ENCODE data around the gene RPRML.

DNA sequence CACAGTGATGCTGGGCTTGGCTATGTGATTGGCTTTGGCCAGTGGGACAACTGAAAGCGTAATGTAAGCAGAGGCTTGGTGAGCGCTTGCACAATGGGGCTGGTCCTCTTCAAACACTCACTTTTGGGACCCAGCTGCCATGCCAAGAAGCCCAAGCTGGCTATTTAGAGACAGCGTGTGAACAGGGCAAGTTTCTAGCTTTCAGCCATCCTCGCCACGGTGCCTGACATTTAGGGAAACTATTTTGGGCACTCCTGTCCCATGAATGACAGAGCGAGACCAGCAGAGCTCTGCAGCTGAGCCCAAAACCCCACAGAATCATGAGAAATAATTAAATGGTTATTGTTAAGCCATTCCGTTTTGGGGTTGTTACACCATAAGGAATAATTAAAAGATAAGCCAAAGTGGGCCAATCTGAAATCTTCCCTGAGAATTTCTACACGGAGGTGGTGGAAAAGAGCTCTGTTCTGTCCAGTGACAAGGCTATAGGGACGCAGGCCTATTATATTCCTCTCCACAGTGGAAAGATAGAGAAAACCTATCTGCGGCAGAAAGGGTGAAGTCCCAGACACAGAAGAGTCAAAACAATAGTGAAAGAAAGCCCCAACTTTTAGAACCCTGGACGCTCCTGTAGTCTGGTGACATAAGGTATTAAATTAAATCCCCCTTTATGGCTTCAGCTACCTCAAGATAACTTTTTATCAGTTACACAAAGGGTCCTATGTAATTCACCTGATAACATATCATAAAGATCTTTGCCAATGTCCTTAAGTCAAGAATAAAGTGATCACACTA is 10.8 kb upstream of the RPRML start:
- TF ChIP-seq, protein P1, sequence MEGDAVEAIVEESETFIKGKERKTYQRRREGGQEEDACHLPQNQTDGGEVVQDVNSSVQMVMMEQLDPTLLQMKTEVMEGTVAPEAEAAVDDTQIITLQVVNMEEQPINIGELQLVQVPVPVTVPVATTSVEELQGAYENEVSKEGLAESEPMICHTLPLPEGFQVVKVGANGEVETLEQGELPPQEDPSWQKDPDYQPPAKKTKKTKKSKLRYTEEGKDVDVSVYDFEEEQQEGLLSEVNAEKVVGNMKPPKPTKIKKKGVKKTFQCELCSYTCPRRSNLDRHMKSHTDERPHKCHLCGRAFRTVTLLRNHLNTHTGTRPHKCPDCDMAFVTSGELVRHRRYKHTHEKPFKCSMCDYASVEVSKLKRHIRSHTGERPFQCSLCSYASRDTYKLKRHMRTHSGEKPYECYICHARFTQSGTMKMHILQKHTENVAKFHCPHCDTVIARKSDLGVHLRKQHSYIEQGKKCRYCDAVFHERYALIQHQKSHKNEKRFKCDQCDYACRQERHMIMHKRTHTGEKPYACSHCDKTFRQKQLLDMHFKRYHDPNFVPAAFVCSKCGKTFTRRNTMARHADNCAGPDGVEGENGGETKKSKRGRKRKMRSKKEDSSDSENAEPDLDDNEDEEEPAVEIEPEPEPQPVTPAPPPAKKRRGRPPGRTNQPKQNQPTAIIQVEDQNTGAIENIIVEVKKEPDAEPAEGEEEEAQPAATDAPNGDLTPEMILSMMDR (conservative IDR thresholded peaks at IDR 0.05 in 1 of 2, IDR thresholded peaks at IDR 0.05 in 1 of 2; ENCODE audit: extremely low read depth in 1 of 2, insufficient read depth in 1 of 2, low read depth in 1 of 2, low read length in 2 of 2) = no peak
- TF ChIP-seq EZH2 (IDR thresholded peaks at IDR 0.05; ENCODE audit: borderline replicate concordance, low read length) = no peak

Measured in mammary epithelial cell (primary cell).